GM19463 (cell line): ENCODE data around the gene CMIP.

ENCODE experiments used
- ATAC-seq: cut with Tn5 transposase; IDR thresholded peaks from one replicate; pipeline ENCODE4 v1.9.1; 2021; ENCODE audit warnings: mild to moderate bottlenecking, moderate library complexity; ENCODE audit not compliant: unreplicated experiment

Gene CMIP

DNA sequence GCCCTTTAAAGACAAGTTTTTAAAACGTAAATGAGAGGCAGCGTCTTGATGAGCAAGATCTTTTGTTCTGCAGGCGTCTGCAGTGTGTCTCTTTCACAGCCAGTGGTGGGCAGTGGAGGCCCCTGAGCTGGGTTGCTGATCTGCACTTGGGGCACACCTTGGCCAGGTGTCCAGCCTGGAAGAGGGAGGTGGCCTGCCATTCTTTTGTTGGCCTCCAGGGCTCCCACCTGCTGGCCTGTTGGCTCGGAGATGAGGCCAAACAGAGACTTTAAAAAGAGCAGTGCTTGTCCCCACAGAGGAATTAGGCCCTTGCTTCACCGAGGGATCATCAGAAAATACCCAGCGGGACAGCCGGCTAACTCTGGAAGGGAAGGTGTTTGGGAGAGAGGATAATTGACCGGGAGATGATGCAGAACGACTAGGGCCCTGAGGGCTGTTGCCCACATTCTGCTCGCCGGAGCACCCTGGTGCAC lies 188.6 kb downstream of the CMIP start:
- ATAC-seq = no peak

DNA sequence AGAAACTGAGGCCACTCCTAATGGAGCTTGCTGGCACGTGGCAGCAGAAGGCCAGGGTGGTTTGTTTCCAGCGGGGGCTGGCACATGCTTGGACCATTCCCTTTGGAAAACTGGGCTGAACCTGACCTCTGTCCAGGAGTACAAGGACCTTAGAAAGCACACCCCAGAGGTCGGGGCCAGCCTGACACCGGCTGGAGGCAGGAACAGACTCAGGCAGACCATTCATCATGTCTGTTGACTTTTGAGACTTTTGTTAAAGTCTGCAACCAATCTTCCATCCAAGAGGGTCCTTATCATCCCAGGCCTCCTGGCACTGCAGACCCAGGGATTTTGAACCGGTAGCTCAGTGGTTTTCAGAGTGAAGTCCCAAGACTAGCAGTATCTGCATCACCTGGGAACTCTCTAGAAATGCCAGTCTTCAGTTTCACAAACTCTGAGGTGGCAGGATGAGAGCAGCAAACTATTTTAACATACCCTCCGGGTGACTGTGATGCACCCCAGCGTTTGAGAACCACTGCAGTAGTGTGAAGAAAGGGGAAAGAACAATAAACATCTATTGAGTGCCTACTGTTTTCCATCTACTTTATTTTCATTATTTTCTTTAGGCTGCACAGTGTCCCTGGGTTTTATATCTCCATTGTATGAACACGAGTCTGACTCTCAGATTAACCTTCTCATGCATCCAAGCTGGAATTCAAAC lies 189.2 kb downstream of the CMIP start:
- ATAC-seq = no peak

DNA sequence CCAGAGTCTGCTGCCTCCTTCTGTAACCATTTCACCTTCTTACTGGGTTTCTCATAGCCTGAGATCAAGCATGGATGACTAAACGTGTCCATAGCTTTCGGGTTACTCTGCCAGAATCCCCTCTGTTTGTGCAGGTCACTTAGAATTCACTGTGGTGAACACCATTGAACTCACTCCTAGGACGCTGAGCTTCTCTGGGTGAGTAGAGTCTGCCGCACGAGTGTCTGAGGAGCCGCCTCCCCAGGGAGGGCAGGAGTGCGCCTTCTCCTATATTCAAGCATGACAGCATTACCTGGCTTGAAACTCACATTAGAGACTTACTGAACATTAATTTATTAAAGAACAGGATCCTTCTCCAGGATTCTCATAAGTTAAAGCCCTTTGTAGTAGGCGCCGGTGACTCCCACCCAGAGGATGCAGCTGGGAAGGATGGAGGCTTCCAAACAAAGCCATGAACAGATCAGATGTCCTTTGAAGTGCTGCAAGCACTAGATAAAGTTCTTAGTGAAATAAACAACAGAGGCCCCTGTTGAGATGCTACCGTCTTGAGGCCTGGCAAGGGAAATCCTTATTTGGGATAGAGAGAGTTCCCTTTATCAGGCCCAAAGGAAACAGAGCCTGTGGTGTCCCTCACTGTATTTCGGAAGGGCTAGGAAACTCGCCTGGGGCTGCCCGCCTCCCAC lies 189.9 kb downstream of the CMIP start:
- ATAC-seq = no peak

DNA sequence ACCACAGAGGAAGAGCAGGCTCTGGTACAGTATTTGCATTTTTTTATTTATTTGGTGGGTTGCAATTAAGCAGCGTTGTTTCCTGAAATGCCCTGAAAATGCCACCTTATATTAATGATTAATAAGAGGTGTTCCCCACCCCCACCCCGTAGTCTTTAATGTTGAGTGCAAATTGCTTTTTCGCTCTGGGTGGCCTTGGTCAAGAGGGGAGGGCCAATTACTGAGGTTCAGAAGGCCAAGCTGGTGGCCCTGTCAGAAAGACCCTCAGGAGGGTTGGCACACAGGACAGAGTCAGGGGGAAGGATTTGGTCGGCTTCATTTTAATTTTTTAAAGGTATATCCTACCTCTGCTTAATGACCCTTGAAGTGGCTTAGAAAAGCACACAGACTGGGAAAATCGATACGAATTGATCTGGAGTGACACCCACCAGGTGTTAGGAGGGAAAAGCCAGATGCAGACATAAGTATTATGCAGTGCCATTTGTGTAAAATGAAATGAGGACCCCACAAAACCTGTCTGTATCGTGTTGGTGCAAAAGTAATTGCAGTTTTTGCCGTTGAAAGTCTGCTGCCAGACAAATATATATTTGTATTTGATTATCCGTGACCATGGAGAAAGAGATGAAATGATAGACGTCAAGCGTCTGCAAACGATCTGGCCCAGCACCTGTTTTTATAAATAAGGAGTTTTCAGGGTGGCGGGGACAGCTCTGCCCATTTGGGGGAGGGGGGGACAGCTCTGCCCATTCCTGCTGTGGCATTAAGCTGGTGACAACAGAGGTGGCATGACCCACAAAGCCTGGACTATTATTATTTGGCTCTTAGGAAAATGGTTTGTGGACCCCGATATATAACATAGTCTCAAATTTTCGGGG lies 190.7 kb downstream of the CMIP start:
- no peak for ATAC-seq

DNA sequence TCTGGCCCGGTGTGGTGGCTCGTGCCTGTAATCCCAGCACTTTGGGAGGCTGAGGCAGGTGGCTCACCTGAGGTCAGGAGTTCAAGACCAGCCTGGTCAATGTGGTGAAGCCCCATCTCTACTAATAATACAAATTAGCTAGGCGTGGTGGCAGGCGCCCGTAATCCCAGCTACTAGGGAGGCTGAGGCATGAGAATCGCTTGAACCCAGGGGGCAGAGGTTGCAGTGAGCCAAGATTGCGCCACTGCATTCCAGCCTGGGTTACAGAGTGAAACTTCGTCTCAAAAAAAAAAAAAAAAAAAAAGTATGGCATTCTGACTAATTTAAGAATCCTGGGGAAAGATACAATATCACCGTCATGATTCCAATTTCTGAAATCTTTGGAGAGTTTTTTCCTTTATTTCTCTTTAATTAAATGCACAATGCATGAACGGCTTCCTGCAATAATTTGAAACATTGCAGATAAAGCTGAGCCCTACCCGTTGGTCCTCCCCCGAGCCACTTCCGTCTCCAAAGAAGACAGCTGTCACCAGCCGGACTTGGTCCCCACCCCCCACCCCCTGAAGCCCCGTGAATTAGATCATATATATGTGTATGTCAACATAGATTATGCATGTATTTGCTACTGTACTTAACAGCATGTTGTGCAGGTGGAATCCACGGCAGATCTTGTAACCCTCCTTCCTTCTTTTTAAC lies 191.8 kb downstream of the CMIP start:
- ATAC-seq = no peak

DNA sequence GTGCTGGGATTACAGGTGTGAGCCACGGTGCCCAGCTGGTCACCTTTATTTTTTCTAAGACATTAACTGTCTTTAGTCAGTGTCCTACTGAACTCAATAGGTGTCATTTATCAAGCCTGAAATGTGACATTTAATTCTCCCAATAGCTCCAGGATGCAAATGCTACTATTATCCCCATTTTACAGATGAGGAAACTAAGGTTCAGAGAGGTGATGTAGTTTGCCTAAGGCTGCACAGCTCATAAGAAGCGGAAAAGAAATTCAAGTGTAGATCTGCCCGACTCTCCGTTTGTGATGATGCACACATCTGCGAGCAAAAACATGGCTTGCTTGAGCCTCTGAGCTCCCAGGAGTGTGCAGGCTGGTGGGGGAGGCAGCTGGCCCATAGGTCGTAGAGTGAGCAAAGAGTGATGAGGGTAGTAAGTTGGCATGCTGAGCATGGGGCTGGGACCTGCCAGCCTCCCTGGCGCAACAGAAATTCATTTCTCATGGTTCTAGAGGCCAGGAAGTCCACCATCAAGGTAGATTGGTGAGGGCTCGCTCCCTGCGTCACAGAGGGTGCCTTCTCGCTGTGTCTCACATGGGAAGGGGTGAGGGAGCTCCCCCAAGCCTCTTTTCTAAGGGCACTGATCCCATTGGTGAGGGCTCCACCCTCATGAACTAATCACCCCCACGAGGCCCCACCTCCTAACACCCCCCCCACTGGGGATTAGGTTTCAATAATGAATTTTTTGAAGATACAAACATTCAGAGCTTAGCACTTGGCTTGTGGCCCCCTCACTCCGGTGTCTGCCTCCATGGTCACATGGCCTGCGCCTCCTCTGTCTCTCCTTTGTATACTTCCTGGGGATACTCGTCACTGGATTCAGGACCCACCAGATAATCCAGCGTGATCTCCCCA lies 193.0 kb downstream of the CMIP start:
- no peak for ATAC-seq

DNA sequence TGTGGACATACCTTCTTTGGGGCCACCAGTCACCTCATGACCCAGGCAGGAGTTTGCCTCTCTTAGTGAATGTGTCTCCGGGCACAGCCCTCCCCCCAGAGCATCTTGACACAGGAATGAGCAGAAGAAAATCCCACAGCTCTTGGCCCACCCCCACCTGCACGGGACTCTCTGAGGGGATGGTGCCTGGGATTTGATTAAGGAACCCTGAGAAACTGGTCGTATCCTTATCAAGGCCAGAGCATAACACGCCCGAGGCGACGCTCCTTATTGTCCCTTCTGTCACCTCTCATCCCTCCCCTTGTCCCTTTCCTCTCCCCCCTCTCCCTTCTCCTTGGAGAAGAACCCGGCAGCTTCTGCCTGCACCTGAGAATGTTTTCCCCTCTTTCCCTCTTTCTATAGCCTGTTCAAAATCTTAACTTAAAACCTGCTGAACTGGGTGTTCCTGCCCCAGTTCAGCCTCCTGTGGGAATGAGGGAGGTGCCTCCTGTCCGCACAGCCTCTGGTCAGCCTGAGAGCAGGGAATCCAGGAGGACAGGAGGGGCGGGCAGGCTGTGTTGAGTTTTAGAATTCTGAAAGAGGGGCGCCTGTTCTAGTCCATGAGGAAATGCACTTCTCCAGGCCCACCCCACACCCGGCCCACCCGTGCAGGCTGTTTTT lies 193.8 kb downstream of the CMIP start:
- no peak for ATAC-seq

DNA sequence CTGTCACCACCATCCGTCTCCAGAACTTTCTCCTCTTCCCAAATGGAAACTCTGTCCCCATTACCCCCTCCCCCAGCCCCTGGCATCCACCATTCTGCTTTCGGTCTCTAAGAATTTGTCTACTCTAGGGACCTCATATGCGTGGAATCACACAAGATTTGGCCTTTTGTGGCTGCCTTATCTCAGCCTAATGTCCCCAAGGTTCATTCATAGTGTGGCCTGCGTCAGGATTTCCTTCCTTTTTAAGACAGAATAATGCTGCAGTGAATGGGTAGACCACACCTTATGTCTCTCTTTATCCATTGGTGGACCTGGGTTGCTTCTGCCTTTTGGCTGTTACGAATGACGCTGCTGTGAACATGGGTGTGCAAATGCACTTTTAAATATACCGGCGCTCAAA lies 194.7 kb downstream of the CMIP start:
- no peak for ATAC-seq

DNA sequence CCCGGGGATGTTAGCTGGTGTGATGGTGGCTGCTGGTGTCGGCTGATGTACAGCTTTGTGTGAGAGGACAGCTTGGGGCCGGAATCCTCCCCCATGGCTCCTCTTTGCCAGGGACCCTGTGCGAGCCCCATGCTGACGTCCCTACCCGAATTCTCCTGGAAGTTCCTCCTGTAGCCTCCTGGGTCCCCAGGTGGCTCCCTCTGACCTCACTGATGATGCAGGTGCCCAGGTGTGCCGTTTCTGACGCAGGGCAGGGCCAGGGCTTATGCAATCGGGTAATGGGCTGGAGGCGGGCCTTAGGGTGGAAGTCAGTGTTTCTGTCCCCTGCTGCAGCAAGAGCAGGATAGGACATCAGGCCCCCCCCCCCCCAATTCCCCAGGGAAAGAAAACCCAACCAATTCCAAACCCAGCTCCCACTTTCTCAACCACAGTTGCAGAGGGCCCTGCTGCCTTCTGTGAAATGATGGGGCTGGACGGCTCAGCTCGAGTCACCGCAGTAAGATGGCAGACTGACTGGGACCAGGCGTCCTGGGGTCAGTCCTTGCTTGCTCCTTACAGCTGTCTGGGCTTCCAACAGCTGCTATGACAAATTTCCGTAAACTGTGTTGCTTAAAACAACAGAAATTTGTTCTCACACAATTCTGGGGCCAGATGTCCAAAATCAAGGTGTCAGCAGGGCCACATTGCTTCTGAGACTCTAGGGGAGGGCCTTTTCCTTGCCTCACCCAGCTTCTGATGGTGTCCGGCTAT lies 195.5 kb downstream of the CMIP start:
- ATAC-seq = no peak

DNA sequence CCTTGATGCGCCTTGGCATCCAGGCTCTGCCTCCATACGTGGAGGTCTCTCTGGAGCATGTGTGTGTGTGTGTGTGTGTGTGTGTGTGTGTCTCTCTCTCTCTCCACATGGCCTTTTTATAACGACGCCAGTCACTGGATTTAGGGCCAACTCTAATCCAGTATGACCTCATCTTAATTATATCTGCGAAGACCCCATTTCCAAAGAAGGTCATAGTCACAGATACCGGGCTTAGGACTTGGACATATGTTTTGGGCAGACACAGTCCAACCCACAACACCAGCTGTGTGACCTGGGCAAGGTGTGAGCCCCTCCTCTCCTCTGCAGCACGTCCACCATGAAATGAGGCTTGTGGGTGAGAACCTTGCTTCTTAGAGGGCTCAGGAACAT lies 196.1 kb downstream of the CMIP start:
- no peak for ATAC-seq

DNA sequence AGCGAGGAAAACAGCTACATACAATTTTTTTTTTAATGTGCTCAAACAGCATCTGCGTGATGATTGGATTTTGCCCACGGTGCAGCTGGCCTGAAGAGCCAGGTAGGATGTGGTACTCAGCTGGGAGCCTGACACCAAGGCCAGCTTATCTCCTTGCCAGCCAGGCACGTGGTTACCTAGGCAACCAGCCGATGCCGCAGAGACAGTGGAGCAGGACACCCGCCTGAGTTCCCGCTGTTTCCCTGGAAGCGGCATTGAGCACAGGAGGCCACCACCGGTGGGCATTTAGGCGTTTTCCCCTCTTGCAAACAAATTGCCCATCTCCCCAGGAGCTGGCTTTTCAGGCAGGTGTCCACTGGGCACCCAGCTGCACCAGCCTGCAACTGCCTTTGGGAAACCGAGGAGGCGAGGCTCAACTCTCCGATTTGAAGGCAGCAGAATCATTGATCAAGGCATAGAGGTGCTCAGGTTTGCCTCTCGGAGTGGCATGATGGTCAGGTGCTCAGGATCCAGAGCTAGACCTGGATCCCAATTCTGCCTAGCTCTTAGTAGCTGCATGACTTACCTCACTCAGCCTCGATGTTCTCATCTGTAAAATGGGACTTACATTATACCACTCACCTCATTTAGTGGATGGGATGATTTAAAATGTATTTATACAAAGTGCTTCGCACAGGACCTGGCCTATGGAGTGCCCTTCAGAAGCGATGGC lies 196.9 kb downstream of the CMIP start:
- ATAC-seq = no peak

DNA sequence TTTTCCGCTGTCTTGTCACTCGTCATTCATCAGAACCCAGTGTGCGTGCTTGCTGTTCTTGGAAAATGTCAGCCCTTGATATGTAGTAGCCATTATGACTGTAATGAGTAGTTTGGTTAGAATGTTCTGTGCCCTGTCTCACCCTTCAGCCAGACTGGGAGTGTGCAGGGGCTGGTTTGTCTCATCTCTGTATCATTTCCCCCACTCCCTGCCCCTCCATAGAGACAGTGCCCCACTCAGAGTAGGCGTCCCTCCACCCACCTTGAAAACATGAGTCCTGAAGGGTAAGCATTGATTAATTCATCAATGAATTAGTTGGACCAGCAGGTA lies 197.5 kb downstream of the CMIP start:
- no peak for ATAC-seq

DNA sequence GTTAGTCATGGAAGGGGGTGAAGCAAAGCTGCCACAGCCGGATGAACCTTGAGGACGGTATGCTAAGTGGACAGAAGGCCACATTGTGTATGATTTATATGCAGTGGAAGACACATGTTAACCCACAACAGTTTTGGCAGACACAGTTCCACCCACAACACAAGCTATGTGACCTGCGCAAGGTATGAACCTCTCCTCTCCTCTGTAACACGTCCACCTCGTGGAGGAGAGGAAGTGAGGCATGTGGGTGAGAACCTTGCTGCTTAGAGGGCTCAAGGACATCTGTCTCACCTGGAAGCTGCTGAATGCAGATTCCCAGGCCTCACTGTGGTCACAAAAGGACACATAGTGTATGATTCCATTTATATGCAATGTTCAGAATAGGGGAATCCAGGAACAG lies 198.3 kb downstream of the CMIP start:
- ATAC-seq = no peak

DNA sequence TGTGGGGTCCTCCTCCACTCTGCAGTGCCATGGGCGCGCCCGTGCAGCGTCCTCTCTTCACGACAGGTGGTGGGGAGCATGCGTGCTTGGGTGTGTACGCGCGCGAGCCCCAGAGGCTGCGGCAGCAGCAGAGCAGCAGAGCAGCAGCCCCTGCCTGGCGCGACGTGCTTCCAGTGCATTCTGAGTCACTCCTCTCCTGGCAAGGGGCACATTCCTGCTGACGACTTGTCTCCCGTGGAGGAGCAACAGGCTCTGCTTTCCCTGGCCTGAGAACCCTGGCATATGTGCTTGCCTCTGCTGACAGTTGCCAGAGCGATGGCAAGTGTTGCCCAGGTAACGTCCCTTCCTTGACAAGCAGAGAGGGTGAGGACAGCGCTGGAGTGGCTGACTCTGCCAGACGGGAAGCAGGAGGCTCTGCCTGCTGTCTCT lies 200.7 kb downstream of the CMIP start:
- ATAC-seq = no peak

DNA sequence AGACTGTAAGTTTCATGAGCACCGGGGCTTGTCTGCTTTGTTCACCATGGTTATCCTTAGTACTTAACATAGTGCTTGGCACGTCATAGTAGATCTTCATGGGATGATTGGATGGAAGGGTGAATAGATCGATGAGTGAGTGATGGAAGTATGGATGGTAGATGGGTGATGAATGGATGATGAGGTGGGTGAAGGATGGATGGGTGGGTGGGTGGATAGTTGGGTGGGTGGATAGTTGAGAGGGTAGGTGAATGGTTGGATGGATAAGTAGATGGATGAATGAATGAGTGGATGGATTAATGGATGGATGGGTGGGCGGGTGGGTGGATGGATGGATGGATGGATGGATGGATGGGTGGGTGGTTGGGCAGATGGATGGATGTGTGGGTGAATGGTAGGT lies 201.3 kb downstream of the CMIP start:
- ATAC-seq = no peak

DNA sequence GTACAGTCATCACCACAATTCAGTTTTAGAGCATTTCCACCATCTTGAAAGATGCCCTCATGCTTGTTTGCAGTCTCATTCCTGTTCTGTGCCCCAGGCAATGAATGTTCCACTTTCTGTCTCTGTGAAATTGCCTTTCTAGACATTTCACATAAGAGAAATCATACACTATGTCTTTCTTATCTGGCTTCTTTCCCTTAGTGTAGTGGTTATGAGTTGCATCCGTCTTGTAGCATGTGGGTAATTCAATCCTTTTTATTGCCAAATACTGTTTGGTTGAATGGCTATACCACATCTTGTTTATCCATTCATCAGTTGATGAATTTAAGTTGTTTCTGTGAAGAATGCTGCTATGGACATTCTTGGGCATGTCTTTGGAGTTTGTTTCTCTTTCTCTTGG lies 202.0 kb downstream of the CMIP start:
- no peak for ATAC-seq

DNA sequence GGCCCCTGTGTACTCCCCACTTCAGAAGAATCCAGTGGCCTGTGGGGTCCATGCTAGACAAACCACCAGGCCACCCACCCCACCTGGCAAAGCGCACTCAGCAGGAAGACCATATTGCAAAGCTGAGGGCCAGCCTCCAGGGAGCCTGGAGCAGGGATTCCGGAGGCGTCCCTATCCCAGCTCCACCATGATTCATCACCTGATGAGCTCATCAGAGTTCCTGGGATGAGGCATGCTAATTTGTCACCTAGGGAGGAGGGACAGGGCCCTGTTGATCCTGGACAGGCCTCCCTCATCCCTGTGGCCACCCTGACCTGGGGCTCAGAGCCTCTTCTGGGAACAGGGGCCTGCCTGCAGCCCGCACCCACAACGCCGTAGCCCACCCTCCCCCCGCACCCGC lies 202.9 kb downstream of the CMIP start:
- no peak for ATAC-seq

DNA sequence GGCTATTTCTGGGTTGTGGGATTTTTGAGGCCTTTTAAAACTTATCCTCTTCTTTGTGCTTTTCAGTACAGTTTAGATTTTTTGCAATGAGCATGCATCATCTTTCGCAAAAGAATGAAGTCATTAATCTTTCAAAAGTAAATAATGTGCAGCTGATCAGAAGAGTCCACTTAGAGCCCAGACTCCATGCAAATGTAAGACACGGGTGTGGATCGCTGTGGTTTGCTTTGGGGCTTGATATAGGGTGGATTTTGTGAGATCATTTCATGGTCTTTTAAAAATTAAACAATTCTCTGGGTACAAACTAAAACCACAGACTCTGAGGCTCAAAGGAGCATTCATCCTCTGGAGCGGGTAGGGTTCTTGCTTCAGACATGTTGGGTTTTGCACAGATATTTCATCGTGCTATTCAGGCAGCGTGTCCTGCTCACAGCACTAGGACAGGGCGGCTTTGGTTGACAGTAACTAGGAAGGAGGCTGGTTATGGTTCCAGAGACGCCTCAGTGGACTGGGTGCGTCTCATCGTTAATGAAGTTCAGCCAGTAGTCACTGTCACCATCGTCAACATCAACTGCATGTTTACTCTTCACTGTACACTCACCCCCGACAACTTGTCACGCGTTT lies 205.1 kb downstream of the CMIP start:
- ATAC-seq = no peak
